Spleen (tissue), 11 donors: ENCODE data around the gene LENG8. TPM values are rescaled to one million over a fixed set of nuclear protein-coding genes. Genes with fewer than 3 reads are reported as not detected.

Experiments used
- DNase-seq: peaks from one replicate; pipeline ENCODE4 v3.0.0-alpha.2; 2020
- H3K27ac ChIP-seq, 8 donors: fragments of 200-600 bp; sonication (generic) in 7 of 8; 1 replicate in 4 of 8; 2 replicates in 4 of 8; pipeline versions ENCODE4 v1.5.0 to v1.8.0; 2016 to 2021; ENCODE audit warnings: inconsistent platforms in 4 of 8, mild to moderate bottlenecking in 4 of 8, moderate library complexity in 1 of 8
- H3K27me3 ChIP-seq, 7 donors: fragments of 200-600 bp; sonication (generic) in 6 of 7; replicated peaks in 1 of 7; 1 replicate in 4 of 7; 2 replicates in 3 of 7; pipeline versions ENCODE4 v1.5.0 to v1.8.0; 2016 to 2021; ENCODE audit warnings: inconsistent platforms in 3 of 7, mild to moderate bottlenecking in 1 of 7
- H3K36me3 ChIP-seq, 6 donors: fragments of 200-600 bp; sonication (generic) in 5 of 6; 1 replicate in 4 of 6; 2 replicates in 2 of 6; pipeline versions ENCODE4 v1.5.0 to v1.8.0; 2016 to 2021; ENCODE audit warnings: inconsistent platforms in 2 of 6
- H3K4me1 ChIP-seq, 6 donors: fragments of 200-600 bp; sonication (generic) in 5 of 6; 1 replicate in 3 of 6; 2 replicates in 3 of 6; pipeline versions ENCODE4 v1.5.0 to v1.8.0; 2016 to 2021; ENCODE audit warnings: inconsistent platforms in 3 of 6
- H3K4me3 ChIP-seq, 8 donors: fragments of 200-600 bp; sonication (generic) in 7 of 8; 1 replicate in 4 of 8; 2 replicates in 4 of 8; pipeline versions ENCODE4 v1.5.0 to v1.8.0; 2016 to 2021; ENCODE audit warnings: inconsistent platforms in 4 of 8, mild to moderate bottlenecking in 4 of 8, moderate library complexity in 2 of 8
- H3K9me3 ChIP-seq, 8 donors: fragments of 200-600 bp; sonication (generic) in 7 of 8; 1 replicate in 4 of 8; 2 replicates in 4 of 8; pipeline versions ENCODE4 v1.5.0 to v1.8.0; 2016 to 2021; ENCODE audit warnings: inconsistent platforms in 4 of 8
- POLR2A ChIP-seq, 3 donors: fragments of 450-650 bp; IDR thresholded peaks; one replicate each; pipeline ENCODE4 v1.5.1; 2017; ENCODE audit warnings: antibody characterized with exemption in 3 of 3, mild to moderate bottlenecking in 1 of 3
- POLR2AphosphoS5 ChIP-seq, 3 donors: sonication (generic); formaldehyde crosslinking; IDR thresholded peaks; one replicate each; pipeline ENCODE4 v1.5.1; 2017; ENCODE audit warnings: antibody characterized with exemption in 3 of 3
- WGBS, 5 donors: extraction: QIAGEN DNeasy Blood & Tissue Kit in 3 of 5; methylation state at CpG; one replicate each; pipeline versions ENCODE4 v1.1.5 to v1.1.7; 2013 to 2018; 5-methylcytosine and 5-hydroxymethylcytosine counted together
- intact Hi-C: fragments of 100-400 bp; cut with DNase I; formaldehyde crosslinking; loops from one replicate; pipeline ENCODE4 v1.15.0; 2023; ENCODE audit warnings: low total_unique reads
- polyA plus RNA-seq, 3 donors: library from polyadenylated mRNA; stranded (reverse); fragments of 200-250 nt; gene quantifications; one replicate each; pipeline ENCODE4 v1.2.1, GENCODE V29; 2013
- total RNA-seq, 7 donors: library from RNA; depleted of rRNA in 3 of 7; stranded (reverse); fragments of >200 nt in 3 of 7; fragmentation: NEBNext Ultra II Directional in 4 of 7; extraction: Animal tissue kit (Norgen Biotek cat#: 25700) in 4 of 7; gene quantifications; one replicate each; pipeline versions ENCODE4 v1.1.0 to v1.2.1, GENCODE V29; 2016 to 2021
- TF ChIP-seq, protein P1 (sequence below), 11 experiments: fragments of 200-600 bp in 7 of 11; fragments of 450-650 bp in 4 of 11; sonication (generic) in 4 of 11; IDR thresholded peaks in 8 of 11; conservative IDR thresholded peaks in 3 of 11; 1 replicate in 7 of 11; 2 replicates in 4 of 11; pipeline versions ENCODE4 v1.4.0 to v1.8.0; 2016 to 2021; ENCODE audit warnings: antibody characterized with exemption in 11 of 11, inconsistent platforms in 4 of 11, mild to moderate bottlenecking in 1 of 11
- donor health status: healthy with polysubstance abuse.
- donor health status: DM: no; HTN: no; CAD: no; lungs with moderate emphysema.
- donor health status: DM: no; HTN: no; CAD: no.
- donor health status: Bipolar disorder and iron deficiency.
- donor health status: healthy.
- donor health status: DM: no; HTN: no; CAD: no.
- donor health status: DM: yes; HTN: yes; CAD: no.

LENG8 gene
- total and polyA plus RNA-seq, 10 donors, result 69.2 to 293 (median 178) TPM

DNA sequence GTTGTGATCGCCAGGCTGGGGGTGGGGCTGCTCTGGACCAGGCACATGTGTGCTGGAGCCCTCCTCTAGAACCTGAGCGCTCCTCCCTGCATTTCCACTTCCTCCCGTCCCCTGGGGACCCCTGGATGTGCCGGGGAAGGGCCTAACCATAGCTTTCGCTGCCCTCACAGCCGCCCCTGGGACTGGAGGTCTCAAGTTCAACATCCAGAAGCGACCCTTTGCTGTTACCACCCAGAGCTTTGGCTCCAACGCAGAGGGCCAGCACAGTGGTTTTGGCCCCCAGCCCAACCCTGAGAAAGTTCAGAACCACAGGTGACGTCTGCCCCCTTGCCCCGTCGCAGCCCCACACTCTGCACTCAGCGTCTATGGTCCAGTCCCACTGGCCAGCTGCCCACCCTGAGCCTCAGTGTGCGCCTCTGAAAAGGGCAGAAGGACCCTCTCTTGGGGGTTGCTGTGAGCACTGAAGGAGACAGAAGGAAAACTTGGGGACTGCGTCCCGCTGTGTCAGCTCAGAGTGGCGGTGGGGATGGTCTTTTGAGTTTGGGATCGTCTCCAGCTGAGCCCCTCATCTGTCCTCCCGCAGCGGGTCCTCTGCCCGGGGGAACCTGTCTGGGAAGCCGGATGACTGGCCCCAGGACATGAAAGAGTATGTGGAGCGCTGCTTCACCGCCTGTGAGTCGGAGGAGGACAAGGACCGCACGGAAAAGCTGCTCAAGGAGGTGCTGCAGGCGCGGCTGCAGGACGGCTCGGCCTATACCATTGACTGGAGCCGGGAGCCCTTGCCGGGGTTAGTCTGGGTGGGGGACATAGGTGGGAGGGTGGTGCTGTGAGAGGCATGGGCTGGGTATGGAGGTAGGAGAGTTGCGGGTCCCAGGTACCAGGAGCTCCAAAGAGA lies 6.0 kb downstream of the LENG8 start:
- H3K4me1 ChIP-seq, result peaks cover 16 to 69% (median 42%) of the 10 kb centered on the region in 6 donors
- intact Hi-C loops, result no loop called here
- no peaks in the 10 kb centered on the region for H3K9me3 ChIP-seq
- no peak for DNase-seq
- no peak overlapping the region for H3K27ac ChIP-seq
- WGBS, 5 donors, result 93 to 97% (median 94%) methylated on average over 32 to 33 of the region's 33 CpGs
- no peak for TF ChIP-seq POLR2A (IDR thresholded peaks at IDR 0.05)
- peak in 2 of 3 donors; percentile 19 to 26 for TF ChIP-seq POLR2AphosphoS5 (IDR thresholded peaks at IDR 0.05)
- TF ChIP-seq, protein P1, sequence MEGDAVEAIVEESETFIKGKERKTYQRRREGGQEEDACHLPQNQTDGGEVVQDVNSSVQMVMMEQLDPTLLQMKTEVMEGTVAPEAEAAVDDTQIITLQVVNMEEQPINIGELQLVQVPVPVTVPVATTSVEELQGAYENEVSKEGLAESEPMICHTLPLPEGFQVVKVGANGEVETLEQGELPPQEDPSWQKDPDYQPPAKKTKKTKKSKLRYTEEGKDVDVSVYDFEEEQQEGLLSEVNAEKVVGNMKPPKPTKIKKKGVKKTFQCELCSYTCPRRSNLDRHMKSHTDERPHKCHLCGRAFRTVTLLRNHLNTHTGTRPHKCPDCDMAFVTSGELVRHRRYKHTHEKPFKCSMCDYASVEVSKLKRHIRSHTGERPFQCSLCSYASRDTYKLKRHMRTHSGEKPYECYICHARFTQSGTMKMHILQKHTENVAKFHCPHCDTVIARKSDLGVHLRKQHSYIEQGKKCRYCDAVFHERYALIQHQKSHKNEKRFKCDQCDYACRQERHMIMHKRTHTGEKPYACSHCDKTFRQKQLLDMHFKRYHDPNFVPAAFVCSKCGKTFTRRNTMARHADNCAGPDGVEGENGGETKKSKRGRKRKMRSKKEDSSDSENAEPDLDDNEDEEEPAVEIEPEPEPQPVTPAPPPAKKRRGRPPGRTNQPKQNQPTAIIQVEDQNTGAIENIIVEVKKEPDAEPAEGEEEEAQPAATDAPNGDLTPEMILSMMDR (IDR thresholded peaks at IDR 0.05 in 8 of 11, conservative IDR thresholded peaks at IDR 0.05 in 3 of 11), result no peak
- no peak overlapping the region for H3K4me3 ChIP-seq
- peaks cover 17 to 95% (median 91%) of the 10 kb centered on the region in 6 donors for H3K36me3 ChIP-seq
- no peaks in the 10 kb centered on the region for H3K27me3 ChIP-seq

- Histone ChIP-seq H3K27me3 (no peaks in the 10 kb centered on the region), H3K4me3 (no peak overlapping the region), H3K9me3 (no peaks in the 10 kb centered on the region), H3K4me1 (peaks cover 7 to 69% (median 39%) of the 10 kb centered on the region in 6 donors), H3K27ac (no peak overlapping the region), H3K36me3 (peaks cover 17 to 100% (median 100%) of the 10 kb centered on the region in 6 donors)
- 92 to 95% (median 94%) methylated on average over 35 to 40 of the region's 40 CpGs for WGBS, 5 donors
- intact Hi-C loops, result no loop called here
- no peak for DNase-seq
- TF ChIP-seq POLR2A (IDR thresholded peaks at IDR 0.05), result no peak
- TF ChIP-seq POLR2AphosphoS5 (IDR thresholded peaks at IDR 0.05), result peak in 2 of 3 donors; percentile 15 to 42
- TF ChIP-seq, protein P1 (IDR thresholded peaks at IDR 0.05 in 8 of 11, conservative IDR thresholded peaks at IDR 0.05 in 3 of 11), result no peak
Observed at GRCh38 chr19:54455786-54456422, 6.9 kb downstream of the LENG8 start.

GRCh38 chr19:54456423-54457373 lies 7.7 kb downstream of the LENG8 start:
- peaks cover 17 to 100% (median 100%) of the 10 kb centered on the region in 6 donors for H3K36me3 ChIP-seq
- no peak overlapping the region for H3K4me3 ChIP-seq

More at GRCh38 chr19:54456423-54457373, 7.7 kb downstream of the LENG8 start:
- TF ChIP-seq POLR2A (IDR thresholded peaks at IDR 0.05) (no peak), POLR2AphosphoS5 (IDR thresholded peaks at IDR 0.05) (peak in 2 of 3 donors; percentile 29 to 63)
- TF ChIP-seq, protein P1 (IDR thresholded peaks at IDR 0.05 in 8 of 11, conservative IDR thresholded peaks at IDR 0.05 in 3 of 11), result no peak
- H3K4me1 ChIP-seq, result peaks cover 0 to 69% (median 39%) of the 10 kb centered on the region in 6 donors
- peak; percentile 75 for DNase-seq
- WGBS, 5 donors, result 92 to 95% (median 94%) methylated on average over 38 to 51 of the region's 51 CpGs
- no peak overlapping the region for H3K27ac ChIP-seq
- no peaks in the 10 kb centered on the region for H3K27me3 ChIP-seq
- intact Hi-C loops, result no loop called here
- H3K9me3 ChIP-seq, result no peaks in the 10 kb centered on the region
